Cerebellar nuclear complex (tissue), 1 donor: ENCODE results near the gene BBS1.
"Not testable (repeated sequence)": the region's sequence is repeated elsewhere in the genome, so short reads cannot be mapped to it uniquely, and the experiment has no call there.

Source experiments
- DNase-seq, 2 experiments: peaks; one replicate each; lab custom pipeline; 2025; lab: John Stamatoyannopoulos, UW

BBS1 gene

DNA sequence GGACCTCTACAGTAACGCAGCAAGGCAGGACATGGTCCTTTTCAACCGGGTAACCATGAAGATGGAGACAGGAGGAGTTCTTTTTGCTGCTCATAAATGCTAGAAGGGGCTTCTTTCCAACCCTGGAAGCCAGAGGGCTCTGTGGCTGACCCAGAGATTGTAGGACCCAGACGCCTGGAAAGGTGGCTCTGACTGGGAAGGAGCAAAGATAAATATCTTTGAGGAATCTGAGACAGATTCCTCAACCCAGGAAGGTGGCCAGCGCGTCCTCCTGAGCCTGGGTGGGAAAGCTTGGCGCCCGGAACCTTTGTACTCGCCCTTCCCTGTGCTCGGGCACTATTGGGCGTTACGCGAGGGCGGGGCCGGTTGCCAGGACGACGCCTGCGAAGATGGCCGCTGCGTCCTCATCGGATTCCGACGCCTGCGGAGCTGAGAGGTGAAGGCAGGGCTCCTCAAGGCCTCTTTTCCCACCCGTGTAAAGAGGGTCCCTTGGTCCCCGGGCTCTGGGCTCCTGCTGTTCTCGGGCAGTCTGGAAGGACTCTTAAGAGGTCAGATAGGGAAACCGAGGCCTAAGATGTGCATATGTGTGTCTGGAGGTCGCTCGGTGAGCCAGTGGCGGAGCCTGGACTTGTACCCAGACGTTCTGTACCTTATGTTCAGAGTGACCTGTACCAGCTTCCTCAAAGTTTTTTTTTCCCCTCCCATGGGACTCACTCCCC, at the start of gene BBS1:
Gene BBS1 (plus strand): TSS at position 365 of the 719 bp plus-strand sequence. CDS start 25 bp downstream, at position 390.
- peak in 1 of 2 experiments; percentile 49 for DNase-seq

DNA sequence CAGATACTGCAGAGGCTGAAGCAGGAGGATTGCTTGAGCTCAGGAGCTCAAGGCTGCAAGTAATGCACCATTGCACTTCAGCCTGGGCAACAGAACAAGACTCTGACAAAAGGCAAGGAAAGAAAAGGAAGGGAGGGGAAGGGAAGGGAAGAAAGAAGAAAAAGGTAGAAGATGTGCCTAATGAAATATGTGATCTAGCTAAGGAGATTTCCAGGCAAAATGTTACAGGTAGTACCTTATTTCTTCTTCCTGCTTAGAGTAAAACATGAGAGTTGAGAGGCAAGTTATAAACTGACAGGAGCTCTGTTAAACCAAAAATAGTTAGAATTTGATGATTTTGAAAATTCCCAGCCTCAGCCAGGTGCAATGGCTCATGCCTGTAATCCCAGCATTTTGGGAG, 48.4 kb upstream of the BBS1 start:
- no peak for DNase-seq

GRCh38 chr11:66462911-66463310, 47.5 kb upstream of the BBS1 start:
- no peak for DNase-seq

- DNase-seq = not testable (repeated sequence)
These were observed 46.3 kb upstream of the BBS1 start for GRCh38 chr11:66464116-66464515.

- DNase-seq = no peak
These were observed 45.5 kb upstream of the BBS1 start for GRCh38 chr11:66464916-66465315.

DNA sequence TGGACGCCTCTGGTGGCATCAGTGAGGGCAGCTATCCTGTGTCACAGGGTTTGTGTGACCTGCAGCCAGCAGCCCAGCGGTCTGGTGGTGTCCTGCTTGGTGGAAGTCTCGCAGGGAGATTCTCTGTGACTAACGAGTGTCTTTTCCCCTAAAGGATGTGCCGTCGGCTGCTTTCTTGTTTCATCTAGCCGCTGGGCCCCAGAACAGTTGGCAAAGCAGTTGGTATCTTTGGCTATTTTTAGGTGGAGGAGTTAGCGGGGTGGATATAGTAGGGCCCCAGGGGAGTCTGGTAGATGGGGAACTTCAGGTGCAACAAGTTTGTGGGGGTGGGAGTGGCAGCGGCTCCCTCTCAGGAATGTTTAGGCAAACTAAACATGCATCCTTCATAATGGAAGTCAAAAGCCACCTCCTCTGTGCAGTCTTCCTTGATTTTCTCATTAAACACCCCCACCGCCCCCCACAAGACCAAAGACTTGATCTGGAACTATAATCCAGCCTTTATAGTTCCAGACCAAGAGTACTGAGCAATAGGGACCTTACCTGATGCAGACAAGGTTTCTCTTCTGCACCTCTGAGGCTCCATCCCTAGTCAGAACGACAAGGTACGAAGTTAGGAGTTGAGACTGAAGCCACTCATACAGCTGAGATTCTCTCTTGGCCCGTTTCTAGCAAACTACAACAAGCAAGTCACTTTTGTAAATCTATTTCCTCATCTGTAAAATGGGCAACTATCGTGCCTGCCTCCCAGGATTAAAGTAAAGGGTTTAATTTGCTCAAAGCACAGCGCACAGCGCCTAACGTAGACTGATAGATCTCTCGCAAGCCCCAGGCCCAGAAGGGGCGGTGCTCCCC, 44.8 kb upstream of the BBS1 start:
- DNase-seq = no peak

DNA sequence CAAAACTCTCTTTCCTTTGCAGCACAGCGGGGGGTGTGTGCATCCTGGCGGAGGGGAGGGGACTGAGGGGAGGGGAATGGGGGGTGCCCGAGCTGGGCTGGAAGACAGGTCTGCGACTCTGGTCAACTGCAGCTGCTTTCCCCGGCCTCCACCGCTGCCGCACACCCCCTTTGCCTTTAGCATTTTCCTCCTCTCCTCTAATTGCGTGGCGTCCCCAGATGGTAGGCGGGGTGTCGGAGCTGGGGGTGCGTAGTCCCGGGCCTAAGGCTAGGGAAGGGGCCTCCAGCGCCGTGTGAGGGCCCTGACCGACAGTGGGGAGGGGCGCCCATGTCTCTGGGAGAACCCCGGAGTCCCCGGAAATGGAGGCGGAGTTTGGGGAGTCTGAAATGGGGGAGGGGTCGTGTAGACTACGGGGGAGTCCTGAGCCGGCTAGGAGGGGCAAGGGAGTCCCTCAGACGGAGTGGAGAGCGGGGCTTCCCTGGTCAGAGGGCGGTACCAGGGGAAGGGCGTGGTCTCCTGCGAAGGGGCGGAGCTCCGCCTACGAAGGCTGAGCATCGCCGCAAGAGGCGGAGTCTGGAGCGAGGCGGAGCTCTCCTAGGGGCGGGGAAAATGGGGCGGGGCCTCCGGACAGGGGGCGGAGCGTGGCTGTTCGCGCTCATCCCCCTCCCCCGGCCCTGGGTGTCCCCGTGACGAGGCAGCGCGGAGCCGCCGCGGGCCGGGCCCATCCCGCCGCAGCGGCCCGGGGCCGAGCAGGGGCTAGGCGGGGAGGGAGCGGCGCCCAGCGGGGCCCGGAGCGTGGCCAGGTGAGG, 44.0 kb upstream of the BBS1 start, which contains the start of gene PELI3:
Gene PELI3 (plus strand): TSS at position 681 of the 809 bp plus-strand sequence. CDS start 1,224 bp downstream, outside the sequence.
- peak; percentile 46 to 66 for DNase-seq

- no peak for DNase-seq
These were observed 43.3 kb upstream of the BBS1 start for GRCh38 chr11:66467034-66467659.

- no peak for DNase-seq
These were observed 42.7 kb upstream of the BBS1 start for GRCh38 chr11:66467756-66468155.

DNA sequence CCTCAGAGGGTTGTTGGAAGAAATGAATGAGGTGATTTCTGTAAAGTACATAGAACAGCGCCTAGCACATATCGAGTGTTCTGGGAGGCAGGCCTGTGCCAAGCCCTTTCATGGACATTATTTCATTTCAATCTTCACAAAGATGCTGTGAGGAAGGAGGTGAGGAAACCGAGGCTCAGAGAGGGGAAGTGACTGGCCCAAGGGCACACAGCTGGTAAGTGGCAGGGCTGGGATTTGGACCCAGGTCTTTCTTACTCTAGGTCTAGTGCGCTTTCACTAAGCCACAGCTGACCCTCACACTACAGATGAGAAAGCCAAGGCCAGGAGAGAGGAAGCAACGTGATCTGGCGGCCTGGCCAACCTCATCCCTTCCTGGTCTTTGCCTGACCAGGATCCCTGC, 41.7 kb upstream of the BBS1 start:
- no peak for DNase-seq

- no peak for DNase-seq
These were observed 41.0 kb upstream of the BBS1 start for GRCh38 chr11:66469441-66469840.

GRCh38 chr11:66470015-66470414, 40.4 kb upstream of the BBS1 start:
- DNase-seq = no peak

DNA sequence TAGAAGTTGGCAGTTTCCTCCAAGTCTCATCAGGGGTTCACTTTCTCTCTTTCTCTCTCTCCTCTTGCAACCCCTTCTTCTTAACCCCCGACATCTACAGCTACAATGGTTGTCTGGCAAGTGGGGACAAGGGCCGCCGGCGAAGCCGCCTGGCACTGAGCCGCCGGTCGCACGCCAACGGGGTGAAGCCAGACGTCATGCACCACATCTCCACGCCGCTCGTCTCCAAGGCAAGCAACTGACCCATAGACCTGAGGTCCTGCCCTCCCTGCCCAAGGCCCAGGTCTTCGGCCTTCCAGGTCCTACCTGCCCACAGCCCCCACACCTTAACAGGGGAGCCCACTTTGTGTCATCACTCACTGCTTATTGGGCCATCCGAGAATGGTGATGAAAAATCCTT, 39.3 kb upstream of the BBS1 start:
- DNase-seq = no peak

DNA sequence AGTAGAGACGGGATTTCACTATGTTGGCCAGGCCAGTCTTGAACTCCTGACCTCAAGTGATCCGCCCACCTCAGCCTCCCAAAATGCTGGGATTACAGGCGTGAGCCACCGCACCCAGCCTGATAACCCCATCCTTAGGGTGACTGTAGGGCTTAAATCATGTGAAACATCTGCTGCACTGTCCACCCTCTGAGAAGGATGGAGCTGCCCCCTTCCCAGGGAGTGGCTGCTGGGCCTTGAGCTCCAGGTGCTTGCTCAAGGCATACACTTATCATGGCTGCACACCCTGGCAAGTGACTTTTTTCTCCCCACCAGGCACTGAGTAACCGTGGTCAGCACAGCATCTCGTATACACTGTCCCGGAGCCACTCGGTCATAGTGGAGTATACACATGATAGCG, 38.4 kb upstream of the BBS1 start:
- no peak for DNase-seq

DNA sequence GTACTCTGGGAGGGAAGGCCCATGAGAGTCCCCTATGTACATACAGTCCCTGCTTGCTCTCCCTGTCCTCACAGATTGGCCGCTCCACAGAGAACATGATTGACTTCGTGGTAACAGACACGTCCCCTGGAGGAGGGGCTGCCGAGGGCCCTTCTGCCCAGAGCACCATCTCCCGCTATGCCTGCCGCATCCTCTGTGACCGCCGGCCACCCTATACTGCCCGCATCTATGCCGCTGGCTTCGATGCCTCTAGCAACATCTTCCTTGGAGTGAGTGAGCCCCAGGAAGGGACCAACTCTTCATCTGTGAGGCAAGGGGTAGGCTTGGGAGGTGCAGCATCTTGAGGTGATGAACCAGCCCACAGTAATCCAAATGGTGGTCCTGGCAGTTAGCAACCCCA, 37.3 kb upstream of the BBS1 start:
- no peak for DNase-seq

DNA sequence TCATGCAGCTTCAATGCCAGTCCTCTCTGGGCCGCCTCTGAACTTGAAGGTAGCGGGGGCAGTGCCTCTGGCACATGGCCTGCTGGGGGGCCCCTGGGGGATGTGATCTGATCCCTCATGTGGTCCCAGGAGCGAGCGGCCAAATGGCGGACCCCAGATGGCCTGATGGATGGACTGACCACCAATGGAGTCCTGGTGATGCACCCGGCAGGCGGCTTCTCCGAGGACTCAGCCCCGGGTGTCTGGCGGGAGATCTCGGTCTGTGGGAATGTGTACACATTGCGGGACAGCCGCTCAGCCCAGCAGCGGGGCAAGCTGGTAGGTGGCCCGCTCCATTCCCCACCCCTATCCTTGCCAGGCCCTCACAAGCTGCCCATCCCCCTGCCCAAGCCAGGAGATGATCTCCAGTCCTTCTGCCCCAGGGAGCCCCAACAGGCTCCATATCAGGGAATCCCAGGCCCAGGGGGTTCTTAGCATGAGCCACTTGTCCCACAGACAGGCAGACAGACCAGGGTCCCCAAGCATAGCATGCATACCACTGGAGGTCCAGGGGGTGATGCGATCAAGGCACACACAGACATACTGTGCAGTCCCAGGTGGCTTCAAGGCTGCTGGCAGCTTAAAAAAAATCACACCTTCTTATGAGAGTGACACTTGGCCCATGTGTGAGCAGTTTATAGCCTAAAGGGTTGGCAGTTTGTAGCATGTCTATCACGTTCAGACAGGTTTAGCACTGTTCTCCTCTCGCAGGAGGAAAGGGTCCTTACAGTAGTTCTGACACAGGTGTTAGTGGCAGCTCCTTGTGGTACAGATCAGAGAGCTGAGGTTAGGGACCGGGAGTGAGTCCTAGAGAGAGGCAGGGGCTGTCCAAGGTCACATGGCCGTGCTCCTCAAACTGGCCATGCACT, 36.6 kb upstream of the BBS1 start:
- no peak for DNase-seq

- DNase-seq = no peak
These were observed 34.9 kb upstream of the BBS1 start for GRCh38 chr11:66475349-66476172.

GRCh38 chr11:66476173-66476840, 34.1 kb upstream of the BBS1 start:
- DNase-seq = no peak

GRCh38 chr11:66476841-66477251, 33.6 kb upstream of the BBS1 start:
- DNase-seq = no peak
